MG63 (cell line): ENCODE data around the gene TRIO. TPM values are rescaled to one million over a fixed set of nuclear protein-coding genes. Genes with fewer than 3 reads are reported as not detected.

ENCODE experiments used
- DNase-seq: peaks from one replicate; pipeline ENCODE4 v3.0.0-alpha.2; 2020
- H3K27me3 ChIP-seq: fragments of 250-450 bp; sonication (Bioruptor Pico); 2 replicates; pipeline ENCODE4 v1.5.1; 2020; ENCODE audit warnings: mild to moderate bottlenecking, moderate library complexity
- H3K36me3 ChIP-seq: fragments of 250-450 bp; sonication (Bioruptor Pico); 2 replicates; pipeline ENCODE4 v1.5.1; 2020; ENCODE audit warnings: mild to moderate bottlenecking, moderate library complexity
- H3K4me3 ChIP-seq: fragments of 250-450 bp; sonication (Bioruptor Pico); 2 replicates; pipeline ENCODE4 v1.5.1; 2020; ENCODE audit warnings: mild to moderate bottlenecking, moderate library complexity
- H3K9me3 ChIP-seq: fragments of 250-450 bp; sonication (Bioruptor Pico); 2 replicates; pipeline ENCODE4 v1.5.1; 2020; ENCODE audit warnings: mild to moderate bottlenecking, moderate library complexity
- total RNA-seq: library from RNA; depleted of rRNA; stranded (reverse); fragments of >200 nt; shearing (Covaris generic); gene quantifications from 2 replicates; pipeline ENCODE4 v1.2.3, GENCODE V29; 2014; ENCODE audit warnings: low replicate concordance; rRNA removed

Gene TRIO
- total RNA-seq, 1 experiment from 2014 or later = 123 TPM

DNA sequence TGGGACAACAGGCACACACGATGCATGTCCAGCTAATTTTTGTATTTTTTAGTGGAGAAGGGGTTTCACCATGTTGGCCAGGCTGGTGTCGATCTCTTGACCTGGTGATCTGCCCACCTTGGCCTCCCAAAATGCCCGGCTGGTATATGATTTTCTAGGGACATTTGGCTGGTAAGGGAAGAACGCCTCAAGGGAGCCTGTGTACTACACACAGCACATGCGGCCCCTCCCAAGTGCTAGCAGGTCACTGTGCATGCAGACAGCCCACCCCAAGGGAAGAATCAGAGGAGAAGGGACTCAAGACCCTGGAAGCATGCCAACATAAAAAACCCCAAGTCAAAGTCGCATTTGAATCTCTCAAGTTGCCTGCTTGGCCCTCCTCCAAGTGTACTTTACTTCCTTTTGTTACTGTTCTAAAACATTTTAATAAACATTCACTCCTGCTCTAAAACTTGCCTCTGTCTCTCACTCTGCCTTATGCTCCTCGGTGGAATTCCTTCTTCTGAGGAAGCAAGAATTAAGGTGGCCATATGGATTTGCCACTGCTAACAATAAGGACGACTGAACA lies 414.1 kb downstream of the TRIO start:
- peaks cover 17% of the 10 kb centered on the region; the same call in 1 of the 2 replicates for H3K27me3 ChIP-seq
- DNase-seq = no peak
- no peak overlapping the region for H3K4me3 ChIP-seq
- no peaks in the 10 kb centered on the region for H3K36me3 ChIP-seq
- no peaks in the 10 kb centered on the region for H3K9me3 ChIP-seq

DNA sequence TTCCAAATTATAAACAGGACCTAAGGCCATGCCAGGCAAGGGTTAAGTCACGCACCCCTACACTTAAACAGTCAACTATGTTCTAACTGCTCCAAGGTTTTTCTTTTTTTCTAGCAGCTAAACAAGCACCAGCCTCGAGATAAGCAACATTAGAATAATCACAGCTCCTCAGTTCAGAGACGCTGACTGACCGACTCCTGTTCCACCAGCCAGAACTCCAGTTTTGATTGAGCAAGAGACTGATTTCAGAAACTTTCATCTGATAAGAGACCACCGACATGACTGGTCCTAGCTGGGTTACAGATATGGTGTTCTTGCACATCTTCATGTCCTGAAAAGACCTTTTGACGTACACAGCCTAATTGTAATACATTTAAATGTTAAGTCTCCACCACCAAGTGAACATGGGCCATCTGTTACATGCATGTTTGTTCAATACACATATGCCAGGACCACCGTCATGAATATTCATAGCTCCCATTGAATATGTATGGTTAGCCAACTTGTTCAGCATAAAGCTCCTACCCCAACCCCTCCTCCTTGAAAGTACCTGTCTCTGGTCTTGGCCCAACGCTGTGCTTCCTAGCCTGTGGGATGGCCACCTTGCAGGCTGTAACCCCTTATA lies 414.8 kb downstream of the TRIO start:
- Histone ChIP-seq H3K27me3 (peaks cover 17% of the 10 kb centered on the region; the same call in 1 of the 2 replicates), H3K9me3 (no peaks in the 10 kb centered on the region), H3K36me3 (no peaks in the 10 kb centered on the region), H3K4me3 (no peak overlapping the region)
- DNase-seq = no peak

Other genes with a start within 250 kb of the TRIO start
- gene DNAH5, start 198.7 kb upstream of the TRIO start, total RNA-seq = 1.3 and 1.6 TPM in 2 replicates